Hepatocyte (in vitro differentiated cells): ENCODE results near the gene PABPC1L.

ENCODE experiments used
- EZH2phosphoT487 ChIP-seq: fragments of 200-600 bp; sonication (generic); IDR thresholded peaks from one replicate; pipeline ENCODE4 v1.6.1; 2018; ENCODE audit warnings: antibody characterized with exemption, mild to moderate bottlenecking, low read depth, moderate library complexity; ENCODE audit not compliant: unreplicated experiment, severe bottlenecking
- TF ChIP-seq, protein P1 (sequence below): fragments of 200-600 bp; sonication (generic); IDR thresholded peaks from 2 replicates; pipeline ENCODE4 v1.5.1; 2016; ENCODE audit warnings: antibody characterized with exemption, mild to moderate bottlenecking; ENCODE audit not compliant: poor library complexity

DNA sequence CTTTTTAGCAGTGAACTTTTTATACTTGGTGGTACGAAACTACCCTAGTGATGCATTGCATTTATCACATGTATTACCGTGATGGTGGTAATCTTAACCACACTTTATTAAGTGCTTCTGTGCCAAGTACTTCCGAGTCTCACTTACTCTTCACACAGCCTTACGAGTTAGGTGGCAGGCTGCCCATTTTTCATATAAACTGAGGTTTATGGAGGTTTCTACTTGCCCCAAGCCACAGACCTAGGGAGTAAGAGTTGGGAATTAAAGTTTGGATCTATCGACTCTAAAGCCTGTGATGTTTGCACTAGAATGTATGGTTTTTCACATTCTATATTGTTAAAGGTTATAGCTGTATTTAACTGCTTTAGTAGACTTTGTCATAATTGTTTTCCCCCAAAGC lies 5.5 kb upstream of the PABPC1L start:
- TF ChIP-seq EZH2phosphoT487: no peak
- TF ChIP-seq, protein P1, sequence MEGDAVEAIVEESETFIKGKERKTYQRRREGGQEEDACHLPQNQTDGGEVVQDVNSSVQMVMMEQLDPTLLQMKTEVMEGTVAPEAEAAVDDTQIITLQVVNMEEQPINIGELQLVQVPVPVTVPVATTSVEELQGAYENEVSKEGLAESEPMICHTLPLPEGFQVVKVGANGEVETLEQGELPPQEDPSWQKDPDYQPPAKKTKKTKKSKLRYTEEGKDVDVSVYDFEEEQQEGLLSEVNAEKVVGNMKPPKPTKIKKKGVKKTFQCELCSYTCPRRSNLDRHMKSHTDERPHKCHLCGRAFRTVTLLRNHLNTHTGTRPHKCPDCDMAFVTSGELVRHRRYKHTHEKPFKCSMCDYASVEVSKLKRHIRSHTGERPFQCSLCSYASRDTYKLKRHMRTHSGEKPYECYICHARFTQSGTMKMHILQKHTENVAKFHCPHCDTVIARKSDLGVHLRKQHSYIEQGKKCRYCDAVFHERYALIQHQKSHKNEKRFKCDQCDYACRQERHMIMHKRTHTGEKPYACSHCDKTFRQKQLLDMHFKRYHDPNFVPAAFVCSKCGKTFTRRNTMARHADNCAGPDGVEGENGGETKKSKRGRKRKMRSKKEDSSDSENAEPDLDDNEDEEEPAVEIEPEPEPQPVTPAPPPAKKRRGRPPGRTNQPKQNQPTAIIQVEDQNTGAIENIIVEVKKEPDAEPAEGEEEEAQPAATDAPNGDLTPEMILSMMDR: no peak
